Fibroblast of the aortic adventitia (primary cell): Measurements from ENCODE around the gene SEC31A. TPM values are rescaled to one million over a fixed set of nuclear protein-coding genes. Genes with fewer than 3 reads are reported as not detected.

Experiments used
- DNase-seq: peaks from one replicate; pipeline ENCODE4 v3.0.0-alpha.2; 2010; ENCODE audit warnings: low read depth
- H3K4me3 ChIP-seq: 2 replicates; pipeline ENCODE4 v1.5.1; 2011; ENCODE audit warnings: low read depth, mild to moderate bottlenecking, control low read depth, low read length, moderate library complexity
- CTCF ChIP-seq: IDR thresholded peaks from 2 replicates; pipeline ENCODE4 v1.5.1; 2011; ENCODE audit warnings: mild to moderate bottlenecking, low read length, control low read depth, inconsistent platforms; ENCODE audit not compliant: insufficient read depth
- total RNA-seq: library from RNA; depleted of rRNA; stranded (reverse); fragments of >200 nt; gene quantifications from 2 replicates; pipeline ENCODE4 v1.2.3, GENCODE V29; 2012; ENCODE audit warnings: low replicate concordance

The SEC31A gene
- total RNA-seq, 1 donor = 392 TPM

DNA sequence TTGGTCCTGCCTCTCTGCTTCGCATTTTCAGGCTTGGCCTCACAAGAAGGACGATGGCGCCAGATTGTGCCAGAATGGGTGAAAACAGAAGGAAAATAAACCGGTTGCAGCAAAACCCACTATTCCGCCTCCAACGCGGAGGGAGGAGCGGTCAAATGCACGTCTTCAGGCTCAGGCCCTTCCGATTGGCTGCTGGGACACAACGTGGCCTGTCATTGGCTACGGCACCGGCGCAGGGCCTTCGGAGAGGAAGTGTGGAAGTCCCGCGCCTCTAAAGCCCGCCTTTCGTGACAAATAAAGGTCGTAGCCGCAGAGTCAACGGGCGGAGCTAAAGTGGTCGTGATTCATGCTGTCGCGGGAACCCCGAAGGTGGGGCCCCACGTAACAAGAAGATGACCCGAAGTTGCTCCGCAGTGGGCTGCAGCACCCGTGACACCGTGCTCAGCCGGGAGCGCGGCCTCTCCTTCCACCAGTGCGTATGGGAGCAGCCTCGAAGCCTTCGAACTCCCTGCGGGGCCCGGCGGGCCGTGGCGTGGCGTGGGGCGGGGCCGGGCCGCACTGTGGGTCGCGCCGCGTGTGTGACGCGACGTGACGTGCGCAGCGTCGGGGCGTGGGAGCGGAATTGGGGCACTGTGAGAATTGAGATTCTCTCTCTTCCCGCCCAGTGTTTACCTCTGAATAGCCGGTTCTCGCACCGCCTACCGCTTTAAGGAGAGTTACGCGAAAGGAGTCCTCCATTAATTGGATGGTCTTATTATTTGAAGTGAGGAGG is 9.6 kb upstream of the SEC31A start, which contains the start of gene THAP9:
Gene THAP9, plus strand, starts transcription at position 325 of the 772 bp plus-strand sequence. Its CDS starts 68 bp downstream, at position 393.
- peak within 1 kb of the TSS; percentile 89 for H3K4me3 ChIP-seq
- DNase-seq = peak; percentile 99
- TF ChIP-seq CTCF = no peak

GRCh38 chr4:82900066-82900410 is 9.1 kb upstream of the SEC31A start:
- H3K4me3 ChIP-seq = peak overlapping the region; percentile 77
- DNase-seq = no peak
- TF ChIP-seq CTCF = no peak

- DNase-seq = peak; percentile 36
- no peak for TF ChIP-seq CTCF
- H3K4me3 ChIP-seq = peak overlapping the region; percentile 77
Observed at GRCh38 chr4:82899374-82900065, 8.6 kb upstream of the SEC31A start.

- H3K4me3 ChIP-seq = peak overlapping the region; percentile 77
- TF ChIP-seq CTCF = peak; percentile 38
- DNase-seq = peak; percentile 96
Observed at GRCh38 chr4:82898322-82899243, 7.6 kb upstream of the SEC31A start.

DNA sequence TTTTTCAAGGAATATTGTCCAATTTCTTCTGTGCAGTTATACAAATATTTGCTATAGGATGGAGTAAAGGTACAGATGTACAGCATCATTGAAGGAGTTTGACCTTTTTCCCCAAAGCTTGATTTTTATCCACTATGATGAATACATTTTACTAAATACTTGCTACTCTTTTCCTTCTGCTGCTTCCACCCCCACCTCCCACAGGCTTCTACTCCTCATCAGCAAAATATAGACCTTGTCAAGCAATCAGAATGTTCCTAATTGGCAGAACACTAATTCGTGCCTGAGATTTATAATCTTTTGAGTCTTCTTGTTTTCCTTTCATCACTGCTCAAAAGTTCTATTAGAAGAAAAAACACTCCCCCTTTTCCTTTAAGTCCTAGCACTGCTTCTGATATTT is 5.8 kb upstream of the SEC31A start:
- no peak for DNase-seq
- no peak for TF ChIP-seq CTCF
- H3K4me3 ChIP-seq = no peak overlapping the region

DNA sequence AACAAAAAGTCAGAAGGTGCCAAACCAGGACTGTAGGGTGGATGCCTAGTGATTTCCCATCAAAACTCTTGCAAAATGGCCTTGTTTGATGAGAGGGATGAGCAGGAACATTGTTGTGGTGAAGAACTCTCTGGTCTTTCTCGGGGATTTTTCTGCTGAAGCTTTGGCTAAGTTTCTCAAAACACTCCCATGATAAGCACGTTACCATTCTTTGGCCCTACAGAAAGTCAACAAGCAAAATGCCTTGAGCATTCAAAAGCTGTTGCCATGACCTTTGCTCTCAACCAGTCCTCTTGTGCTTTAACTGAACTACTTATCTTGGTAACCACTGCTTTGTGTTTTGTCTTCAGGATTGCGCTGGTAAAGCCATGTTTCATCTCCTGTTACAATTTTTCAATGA is 3.0 kb upstream of the SEC31A start:
- peak; percentile 39 for DNase-seq
- no peak for TF ChIP-seq CTCF
- no peak overlapping the region for H3K4me3 ChIP-seq
